IMR-90 (cell line): ENCODE data around the gene C1orf167. TPM values are rescaled to one million over a fixed set of nuclear protein-coding genes. Genes with fewer than 3 reads are reported as not detected.
A peak's percentile ranks its signal among the peaks of the same experiment; 100 is the strongest.

ENCODE experiments used
- ATAC-seq: fragments of 200-7000 bp; cut with Tn5 transposase; 2 replicates; pipeline ENCODE4 v1.9.1; 2020; ENCODE audit warnings: low read depth, mild to moderate bottlenecking, moderate library complexity
- BruUV-seq: library from RNA; stranded (reverse); fragments of 400-500 nt; replicated peaks from 2 replicates; lab custom pipeline; 2021; lab: Mats Ljungman, UMichigan
- CTCF ChIA-PET: fragments of 300-600 bp; formaldehyde crosslinking; extraction: SDS; loops from one replicate; lab custom pipeline; 2021; ENCODE audit warnings: antibody characterized with exemption; lab: Yijun Ruan, JAX
- POLR2A ChIA-PET: fragments of 300-600 bp; sonication (Branson Sonifier 250); formaldehyde crosslinking; loops from one replicate; lab custom pipeline; 2022; ENCODE audit warnings: antibody characterized with exemption; ENCODE audit not compliant: unreplicated experiment; lab: Charles Lee
- DNase-seq: peaks from one replicate; pipeline ENCODE4 v3.0.0; 2013
- H2AFZ ChIP-seq: replicated peaks from 2 replicates; pipeline ENCODE3; 2013; ENCODE audit warnings: low read length, mild to moderate bottlenecking; ENCODE audit not compliant: poor library complexity
- H2AK5ac ChIP-seq: 2 replicates; pipeline ENCODE4 v1.6.1; 2013; ENCODE audit warnings: low read depth, low read length, inconsistent platforms
- H2AK9ac ChIP-seq: replicated peaks from 2 replicates; pipeline ENCODE3; 2013; ENCODE audit warnings: mild to moderate bottlenecking, low read depth, low read length, moderate library complexity; ENCODE audit not compliant: poor library complexity
- H2BK120ac ChIP-seq: 2 replicates; pipeline ENCODE4 v1.6.1; 2013; ENCODE audit warnings: low read depth, low read length, inconsistent platforms
- H2BK15ac ChIP-seq: 3 replicates; pipeline ENCODE4 v1.6.1; 2013; ENCODE audit warnings: low read depth, low read length, inconsistent platforms
- H2BK20ac ChIP-seq: 2 replicates; pipeline ENCODE4 v1.6.1; 2013; ENCODE audit warnings: low read depth, mild to moderate bottlenecking, inconsistent platforms, low read length, moderate library complexity
- H2BK5ac ChIP-seq: 2 replicates; pipeline ENCODE4 v1.6.1; 2013; ENCODE audit warnings: mild to moderate bottlenecking, low read depth, low read length, inconsistent platforms; ENCODE audit not compliant: poor library complexity, severe bottlenecking
- H3K14ac ChIP-seq: replicated peaks from 2 replicates; pipeline ENCODE4 v1.6.1; 2013; ENCODE audit warnings: low read depth, low read length, inconsistent platforms
- H3K18ac ChIP-seq: 2 replicates; pipeline ENCODE4 v1.6.1; 2013; ENCODE audit warnings: low read depth, low read length, control low read depth
- H3K23ac ChIP-seq: 2 replicates; pipeline ENCODE4 v1.6.1; 2013; ENCODE audit warnings: low read depth, low read length, inconsistent platforms
- H3K27ac ChIP-seq: 2 replicates; pipeline ENCODE4 v1.5.1; 2013; ENCODE audit warnings: mild to moderate bottlenecking, control low read depth, low read length; ENCODE audit not compliant: insufficient read depth
- H3K27me3 ChIP-seq: 2 replicates; pipeline ENCODE4 v1.6.1; 2013; ENCODE audit warnings: low read length; ENCODE audit not compliant: control insufficient read depth, insufficient read depth
- H3K36me3 ChIP-seq: 2 replicates; pipeline ENCODE4 v1.6.1; 2013; ENCODE audit warnings: low read length, mixed read lengths; ENCODE audit not compliant: control insufficient read depth, insufficient read depth
- H3K4ac ChIP-seq: 2 replicates; pipeline ENCODE4 v1.6.1; 2013; ENCODE audit warnings: low read depth, low read length, inconsistent platforms
- H3K4me1 ChIP-seq: 2 replicates; pipeline ENCODE4 v1.6.1; 2013; ENCODE audit warnings: low read length, mixed read lengths; ENCODE audit not compliant: control insufficient read depth, insufficient read depth
- H3K4me2 ChIP-seq: 2 replicates; pipeline ENCODE4 v1.6.1; 2013; ENCODE audit warnings: low read depth, mild to moderate bottlenecking, control low read depth, low read length, moderate library complexity
- H3K4me3 ChIP-seq: 2 replicates; pipeline ENCODE4 v1.5.1; 2013; ENCODE audit warnings: low read depth, mild to moderate bottlenecking, control low read depth, low read length, moderate library complexity; ENCODE audit not compliant: insufficient read depth
- H3K56ac ChIP-seq: 2 replicates; pipeline ENCODE4 v1.6.1; 2013; ENCODE audit warnings: low read length, inconsistent platforms; ENCODE audit not compliant: insufficient read depth; ENCODE audit errors: extremely low read depth
- H3K79me1 ChIP-seq, 2 experiments: 2 replicates each; pipeline ENCODE4 v1.6.1; 2013; ENCODE audit warnings: low read length in 2 of 2, inconsistent platforms in 1 of 2, low read depth in 1 of 2
- H3K9ac ChIP-seq: 2 replicates; pipeline ENCODE4 v1.6.1; 2013; ENCODE audit warnings: low read depth, low read length, control low read depth
- H3K9me1 ChIP-seq: 2 replicates; pipeline ENCODE4 v1.6.1; 2013; ENCODE audit warnings: low read length, inconsistent platforms; ENCODE audit not compliant: insufficient read depth
- H3K9me3 ChIP-seq: 2 replicates; pipeline ENCODE4 v1.6.1; 2013; ENCODE audit warnings: low read length; ENCODE audit not compliant: control insufficient read depth, insufficient read depth
- H4K20me1 ChIP-seq: 2 replicates; pipeline ENCODE4 v1.6.1; 2013; ENCODE audit warnings: low read length, inconsistent platforms; ENCODE audit not compliant: insufficient read depth
- H4K5ac ChIP-seq: 2 replicates; pipeline ENCODE4 v1.6.1; 2013; ENCODE audit warnings: mild to moderate bottlenecking, low read depth, low read length, control low read depth
- H4K8ac ChIP-seq, 2 experiments: 2 replicates each; pipeline ENCODE4 v1.6.1; 2013; ENCODE audit warnings: low read depth in 2 of 2, low read length in 2 of 2, control low read depth in 1 of 2, inconsistent platforms in 1 of 2
- H4K91ac ChIP-seq: 2 replicates; pipeline ENCODE4 v1.6.1; 2013; ENCODE audit warnings: low read depth, low read length, inconsistent platforms; ENCODE audit not compliant: insufficient read depth
- MXI1 ChIP-seq: IDR thresholded peaks from 2 replicates; pipeline ENCODE4 v1.6.1; 2012; ENCODE audit warnings: low read depth, mild to moderate bottlenecking, low read length, moderate library complexity, borderline replicate concordance
- RAD21 ChIP-seq: IDR thresholded peaks from 2 replicates; pipeline ENCODE4 v1.6.1; 2012; ENCODE audit warnings: low read length, improper control_type of control experiment
- RCOR1 ChIP-seq: IDR thresholded peaks from 2 replicates; pipeline ENCODE4 v1.6.1; 2012; ENCODE audit warnings: mild to moderate bottlenecking, low read length, improper control_type of control experiment; ENCODE audit not compliant: insufficient replicate concordance
- RFX5 ChIP-seq: IDR thresholded peaks from 2 replicates; pipeline ENCODE4 v1.8.0; 2012; ENCODE audit warnings: low read depth, mild to moderate bottlenecking, low read length, moderate library complexity
- SMC3 ChIP-seq: fragments of 150-350 bp; IDR thresholded peaks from 2 replicates; pipeline ENCODE4 v1.6.1; 2016; ENCODE audit warnings: low read depth, mild to moderate bottlenecking, antibody characterized with exemption, low read length, moderate library complexity
- WGBS, 2 experiments: methylation state at CpG; one replicate each; pipeline versions ENCODE4 v1.1.5 to v1.1.7; 2013; ENCODE audit warnings: missing lambda C conversion rate in 2 of 2; ENCODE audit not compliant: insufficient read length in 1 of 2; ENCODE audit errors: extremely low coverage in 2 of 2; 5-methylcytosine and 5-hydroxymethylcytosine counted together
- dilution Hi-C: fragments of 300-500 bp; cut with HindIII; formaldehyde crosslinking; loops from one replicate; pipeline ENCODE4 v1.14.3; 2018; ENCODE audit warnings: low sequenced_read_pairs; ENCODE audit not compliant: unreplicated experiment
- in situ Hi-C: fragments of 300-500 bp; cut with MboI; formaldehyde crosslinking; loops from 3 replicates; pipeline ENCODE4 v1.14.3; 2019; ENCODE audit warnings: low sequenced_read_pairs, inconsistent platforms, mixed read lengths
- intact Hi-C: fragments of 100-400 bp; cut with micrococcal nuclease; formaldehyde crosslinking; loops from 2 replicates; pipeline ENCODE4 v1.10.0; 2022
- polyA plus RNA-seq, 3 experiments: library from polyadenylated mRNA; depleted of rRNA; stranded (reverse); fragments of >200 nt; gene quantifications; 2 replicates each; pipeline ENCODE4 v1.2.3, GENCODE V29; 2012; ENCODE audit warnings: low replicate concordance in 1 of 3
- total RNA-seq: library from RNA; depleted of rRNA; stranded (reverse); fragments of >200 nt; gene quantifications from 2 replicates; pipeline ENCODE4 v1.2.3, GENCODE V29; 2012
- TF ChIP-seq, protein P1 (sequence below): conservative IDR thresholded peaks from 2 replicates; pipeline ENCODE4 v1.5.1; 2012; ENCODE audit warnings: mild to moderate bottlenecking, low read depth, low read length, improper control_type of control experiment
- TF ChIP-seq, protein P2 (sequence below): fragments of 150-350 bp; IDR thresholded peaks from 2 replicates; pipeline ENCODE4 v1.6.1; 2016; ENCODE audit warnings: low read depth, mild to moderate bottlenecking, low read length, moderate library complexity, borderline replicate concordance

The C1orf167 gene
- total and polyA plus RNA-seq, 2 of the 4 experiments (the other 2 are of a cell fraction), result under 0.01 to 0.15 TPM

DNA sequence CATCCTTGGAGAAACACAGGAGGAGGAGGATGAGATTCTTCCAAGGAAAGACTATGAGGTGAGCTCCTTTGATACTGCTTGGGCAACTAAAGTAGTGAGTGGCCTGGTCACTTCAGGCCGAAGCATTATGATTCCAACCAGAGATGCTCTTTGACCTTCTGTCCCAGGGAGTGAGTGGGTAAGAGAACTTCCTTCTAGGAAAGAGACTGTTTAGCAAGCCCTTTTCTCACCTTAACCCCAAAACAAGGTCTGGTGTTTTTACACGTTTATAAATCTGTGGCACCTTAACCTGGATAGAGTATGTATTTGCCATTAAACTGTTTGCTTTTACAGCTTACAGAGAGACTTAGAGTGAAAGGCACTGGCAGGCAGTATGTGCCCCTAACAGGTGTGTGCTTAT, 45.1 kb downstream of the C1orf167 start:
- Histone ChIP-seq H3K79me1 (peaks cover 12 to 63% of the 10 kb centered on the region in 2 experiments; a peak in 3 of 4 replicates), H3K18ac (no peak overlapping the region), H2BK20ac (no peak overlapping the region), H3K14ac (no peak overlapping the region), H3K9me3 (no peaks in the 10 kb centered on the region), H2BK120ac (no peak overlapping the region), H3K4me2 (peak overlapping the region; percentile 94), H3K4me1 (peaks cover 12% of the 10 kb centered on the region), H4K5ac (no peak overlapping the region), H3K27ac (no peak overlapping the region), H2BK5ac (no peak overlapping the region), H2BK15ac (no peak overlapping the region), H4K91ac (no peak overlapping the region), H2AK9ac (peak overlapping the region; percentile 76), H3K9ac (no peak overlapping the region), H3K9me1 (no peaks in the 10 kb centered on the region; the same call in 1 of the 2 replicates), H4K8ac (no peak overlapping the region), H4K20me1 (peaks cover 3% of the 10 kb centered on the region; the same call in 1 of the 2 replicates), H2AFZ (no peak overlapping the region), H3K23ac (no peak overlapping the region), H2AK5ac (peak overlapping the region; percentile 49), H3K4ac (no peak overlapping the region), H3K56ac (no peak overlapping the region), H3K4me3 (no peak overlapping the region), H3K36me3 (peaks cover 15% of the 10 kb centered on the region), H3K27me3 (no peaks in the 10 kb centered on the region)
- dilution Hi-C loops, result no loop called here
- intact Hi-C loops, result no loop called here
- no CpG with 5 or more reads among the region's 2 CpGs for WGBS, 2 experiments
- BruUV-seq, result no TSS peak
- DNase-seq (no peak), ATAC-seq (no peak)
- in situ Hi-C loops, result no loop called here
- ChIA-PET CTCF (interaction anchor here (1.2 kb wide), 1 partner anchor 22 kb away, joined by 3 read pairs; no protein-coding TSS in a partner anchor), POLR2A (no interaction called here)
- TF ChIP-seq, protein P1, sequence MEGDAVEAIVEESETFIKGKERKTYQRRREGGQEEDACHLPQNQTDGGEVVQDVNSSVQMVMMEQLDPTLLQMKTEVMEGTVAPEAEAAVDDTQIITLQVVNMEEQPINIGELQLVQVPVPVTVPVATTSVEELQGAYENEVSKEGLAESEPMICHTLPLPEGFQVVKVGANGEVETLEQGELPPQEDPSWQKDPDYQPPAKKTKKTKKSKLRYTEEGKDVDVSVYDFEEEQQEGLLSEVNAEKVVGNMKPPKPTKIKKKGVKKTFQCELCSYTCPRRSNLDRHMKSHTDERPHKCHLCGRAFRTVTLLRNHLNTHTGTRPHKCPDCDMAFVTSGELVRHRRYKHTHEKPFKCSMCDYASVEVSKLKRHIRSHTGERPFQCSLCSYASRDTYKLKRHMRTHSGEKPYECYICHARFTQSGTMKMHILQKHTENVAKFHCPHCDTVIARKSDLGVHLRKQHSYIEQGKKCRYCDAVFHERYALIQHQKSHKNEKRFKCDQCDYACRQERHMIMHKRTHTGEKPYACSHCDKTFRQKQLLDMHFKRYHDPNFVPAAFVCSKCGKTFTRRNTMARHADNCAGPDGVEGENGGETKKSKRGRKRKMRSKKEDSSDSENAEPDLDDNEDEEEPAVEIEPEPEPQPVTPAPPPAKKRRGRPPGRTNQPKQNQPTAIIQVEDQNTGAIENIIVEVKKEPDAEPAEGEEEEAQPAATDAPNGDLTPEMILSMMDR, result no peak
- TF ChIP-seq RFX5 (no peak), SMC3 (no peak), RCOR1 (no peak), MXI1 (no peak), RAD21 (no peak)
- TF ChIP-seq, protein P2, sequence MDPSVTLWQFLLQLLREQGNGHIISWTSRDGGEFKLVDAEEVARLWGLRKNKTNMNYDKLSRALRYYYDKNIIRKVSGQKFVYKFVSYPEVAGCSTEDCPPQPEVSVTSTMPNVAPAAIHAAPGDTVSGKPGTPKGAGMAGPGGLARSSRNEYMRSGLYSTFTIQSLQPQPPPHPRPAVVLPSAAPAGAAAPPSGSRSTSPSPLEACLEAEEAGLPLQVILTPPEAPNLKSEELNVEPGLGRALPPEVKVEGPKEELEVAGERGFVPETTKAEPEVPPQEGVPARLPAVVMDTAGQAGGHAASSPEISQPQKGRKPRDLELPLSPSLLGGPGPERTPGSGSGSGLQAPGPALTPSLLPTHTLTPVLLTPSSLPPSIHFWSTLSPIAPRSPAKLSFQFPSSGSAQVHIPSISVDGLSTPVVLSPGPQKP, result no peak
